T-cell (primary cell): ENCODE results near the gene DBNDD1. TPM values are rescaled to one million over a fixed set of nuclear protein-coding genes. Genes with fewer than 3 reads are reported as not detected.
"Not testable (repeated sequence)": the region's sequence is repeated elsewhere in the genome, so short reads cannot be mapped to it uniquely, and the experiment has no call there.

Experiments
- ATAC-seq, 4 experiments: fragments of 200-7000 bp in 3 of 4; fragments of 150-1000 bp in 1 of 4; cut with Tn5 transposase; replicated peaks in 1 of 4; 1 replicate in 3 of 4; 2 replicates in 1 of 4; pipeline ENCODE4 v1.10.0; 2021; ENCODE audit warnings: moderate library complexity in 3 of 4, mild to moderate bottlenecking in 2 of 4, moderate number of reproducible peaks in 1 of 4
- CTCF ChIA-PET, 2 donors: fragments of 300-600 bp; sonication (Branson Sonifier 250); formaldehyde crosslinking; loops; one replicate each; lab custom pipeline; 2022; ENCODE audit warnings: antibody characterized with exemption in 2 of 2; lab: Charles Lee
- POLR2A ChIA-PET, 2 donors: fragments of 300-600 bp; sonication (Branson Sonifier 250); formaldehyde crosslinking; loops; one replicate each; lab custom pipeline; 2022; ENCODE audit warnings: antibody characterized with exemption in 2 of 2; lab: Charles Lee
- DNase-seq, 35 experiments: peaks; one replicate each; pipeline versions ENCODE4 v3.0.0 to v3.0.0-alpha.2; 2013 to 2023
- H3K27ac ChIP-seq: one replicate; pipeline ENCODE4 v1.5.1; 2013; ENCODE audit warnings: low read length
- H3K27me3 ChIP-seq, 2 experiments: replicated peaks in 1 of 2; 1 replicate in 1 of 2; 2 replicates in 1 of 2; pipeline versions ENCODE4 v1.6.1 to v1.7.0; 2013; ENCODE audit warnings: low read length in 1 of 2, mixed read lengths in 1 of 2; ENCODE audit not compliant: control insufficient read depth in 2 of 2, insufficient read depth in 2 of 2; ENCODE audit errors: extremely low read depth in 1 of 2
- H3K36me3 ChIP-seq, 2 donors: 1 replicate in 1 of 2; 2 replicates in 1 of 2; pipeline versions ENCODE4 v1.6.1 to v1.7.0; 2013; ENCODE audit warnings: low read length in 1 of 2; ENCODE audit not compliant: control insufficient read depth in 2 of 2, insufficient read depth in 1 of 2; ENCODE audit errors: extremely low read depth in 1 of 2
- H3K4me1 ChIP-seq, 2 experiments: 1 replicate in 1 of 2; 2 replicates in 1 of 2; pipeline versions ENCODE4 v1.6.1 to v1.7.0; 2013; ENCODE audit warnings: low read length in 2 of 2, mixed read lengths in 1 of 2; ENCODE audit not compliant: insufficient read depth in 2 of 2, control insufficient read depth in 1 of 2; ENCODE audit errors: extremely low read depth in 1 of 2
- H3K4me3 ChIP-seq, 2 donors: 1 replicate in 1 of 2; 2 replicates in 1 of 2; pipeline versions ENCODE4 v1.5.1 to v1.7.0; 2013; ENCODE audit warnings: mild to moderate bottlenecking in 2 of 2, low read length in 1 of 2, moderate library complexity in 1 of 2; ENCODE audit not compliant: control insufficient read depth in 1 of 2; ENCODE audit errors: extremely low read depth in 1 of 2
- H3K9me3 ChIP-seq: 2 replicates; pipeline ENCODE4 v1.7.0; 2013
- H3K27ac Mint-ChIP-seq, 2 donors: one replicate each; pipeline ENCODE4 v1.8.0; 2020 to 2021; ENCODE audit warnings: mild to moderate bottlenecking in 2 of 2, mixed read lengths in 2 of 2
- H3K27me3 Mint-ChIP-seq, 2 donors: one replicate each; pipeline ENCODE4 v1.8.0; 2021 to 2022; ENCODE audit warnings: mixed read lengths in 2 of 2
- H3K36me3 Mint-ChIP-seq: one replicate; pipeline ENCODE4 v1.8.0; 2021; ENCODE audit warnings: mixed read lengths
- H3K4me1 Mint-ChIP-seq, 3 donors: one replicate each; pipeline ENCODE4 v1.8.0; 2020 to 2022; ENCODE audit warnings: mixed read lengths in 3 of 3, mild to moderate bottlenecking in 1 of 3
- H3K4me3 Mint-ChIP-seq, 3 donors: one replicate each; pipeline ENCODE4 v1.8.0; 2020 to 2022; ENCODE audit warnings: mild to moderate bottlenecking in 3 of 3, mixed read lengths in 3 of 3, moderate library complexity in 3 of 3
- H3K9me3 Mint-ChIP-seq, 3 donors: one replicate each; pipeline ENCODE4 v1.8.0; 2020 to 2022; ENCODE audit warnings: mixed read lengths in 3 of 3
- WGBS: methylation state at CpG from one replicate; pipeline ENCODE4 v1.1.5; 2013; ENCODE audit warnings: missing lambda C conversion rate; ENCODE audit not compliant: insufficient coverage; 5-methylcytosine and 5-hydroxymethylcytosine counted together
- total RNA-seq, 35 experiments: library from RNA in 6 of 35; stranded (reverse) in 6 of 35; fragments of 120-200 nt in 1 of 35; gene quantifications; one replicate each; pipeline versions ENCODE4 v1.2.1 to v1.2.4 and lab custom pipeline; 2013 to 2026

Gene DBNDD1
- total RNA-seq, 5 donors from 2014 or later (not counting 1 experiment from before 2014, with no cell fraction given) = 0.70 to 3.6 (median 0.88) TPM

DNA sequence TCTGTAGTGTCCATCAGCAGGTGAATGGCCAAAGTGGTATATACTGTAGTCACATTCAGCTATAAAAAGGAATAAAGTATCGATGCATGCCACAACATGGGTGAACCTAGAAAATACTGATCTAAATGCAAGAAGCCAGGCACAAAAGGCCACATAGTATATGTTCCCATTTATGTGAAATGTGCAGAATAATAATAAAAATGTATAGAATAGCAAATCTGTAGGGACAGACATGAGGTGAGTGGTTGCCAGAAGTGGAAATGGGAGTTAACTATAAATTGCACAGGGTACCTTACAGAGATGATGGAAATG, 23.1 kb downstream of the DBNDD1 start:
- Mint-ChIP-seq H3K27me3 (no peaks in the 10 kb centered on the region), H3K4me3 (no peak overlapping the region), H3K9me3 (peaks cover 0 to 4% (median 0%) of the 10 kb centered on the region in 3 donors), H3K27ac (peak overlapping the region; percentile 82 to 86), H3K4me1 (peaks cover 0 to 4% (median 3%) of the 10 kb centered on the region in 3 donors), H3K36me3 (peaks cover 33% of the 10 kb centered on the region)
- Histone ChIP-seq H3K4me1 (no peaks in the 10 kb centered on the region), H3K9me3 (no peaks in the 10 kb centered on the region), H3K27me3 (no peaks in the 10 kb centered on the region), H3K4me3 (no peak overlapping the region), H3K36me3 (peaks cover 0 to 46% of the 10 kb centered on the region in 2 donors), H3K27ac (no peak overlapping the region)
- ChIA-PET CTCF (no interaction called here), POLR2A (no interaction called here)
- no CpG with 5 or more reads among the region's 1 CpG for WGBS
- DNase-seq (no peak), ATAC-seq (no peak)

DNA sequence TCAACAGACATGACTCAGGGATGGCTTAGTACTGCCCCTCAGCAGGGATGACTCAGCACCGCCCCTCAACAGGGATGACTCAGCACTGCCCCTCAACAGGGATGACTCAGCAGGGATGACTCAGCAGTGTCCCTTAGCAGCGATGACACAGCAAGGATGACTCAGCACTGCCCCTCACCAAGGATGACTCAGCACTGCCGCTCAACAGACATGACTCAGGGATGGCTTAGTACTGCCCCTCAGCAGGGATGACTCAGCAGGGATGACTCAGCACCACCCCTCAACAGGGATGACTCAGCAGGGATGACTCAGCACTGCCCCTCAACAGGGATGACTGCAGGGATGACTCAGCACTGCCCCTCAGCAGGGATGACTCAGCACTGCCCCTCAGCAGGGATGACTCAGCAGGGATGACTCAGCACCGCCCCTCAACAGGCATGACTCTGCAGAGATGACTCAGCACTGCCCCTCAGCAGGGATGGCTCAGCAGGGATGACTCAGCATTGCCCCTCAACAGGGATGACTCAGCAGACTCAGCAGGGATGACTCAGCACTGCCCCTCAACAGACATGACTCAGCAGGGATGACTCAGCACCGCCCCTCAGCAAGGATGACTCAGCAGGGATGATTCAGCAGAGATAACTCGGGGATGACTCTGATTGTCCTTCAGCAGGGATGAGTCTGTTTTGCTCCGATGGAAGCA, 23.6 kb downstream of the DBNDD1 start:
- H3K9me3 Mint-ChIP-seq, H3K4me1 Mint-ChIP-seq, H3K9me3 ChIP-seq, CTCF ChIA-PET, H3K4me1 ChIP-seq, H3K4me3 ChIP-seq, POLR2A ChIA-PET, H3K27me3 ChIP-seq, H3K27me3 Mint-ChIP-seq: not testable (repeated sequence)
- Mint-ChIP-seq H3K27ac (peak overlapping the region; percentile 82 to 86), H3K36me3 (peaks cover 37% of the 10 kb centered on the region), H3K4me3 (peak overlapping the region in 1 of 3 donors; percentile 3)
- Histone ChIP-seq H3K27ac (peak overlapping the region; percentile 34), H3K36me3 (peaks cover 2 to 51% of the 10 kb centered on the region in 2 donors)
- WGBS = 57% methylated on average over 7 of the region's 7 CpGs
- DNase-seq (peak in 9 of 35 experiments; percentile 9 to 52 (median 16)), ATAC-seq (peak in 2 of 4 experiments; percentile 37 to 40)

DNA sequence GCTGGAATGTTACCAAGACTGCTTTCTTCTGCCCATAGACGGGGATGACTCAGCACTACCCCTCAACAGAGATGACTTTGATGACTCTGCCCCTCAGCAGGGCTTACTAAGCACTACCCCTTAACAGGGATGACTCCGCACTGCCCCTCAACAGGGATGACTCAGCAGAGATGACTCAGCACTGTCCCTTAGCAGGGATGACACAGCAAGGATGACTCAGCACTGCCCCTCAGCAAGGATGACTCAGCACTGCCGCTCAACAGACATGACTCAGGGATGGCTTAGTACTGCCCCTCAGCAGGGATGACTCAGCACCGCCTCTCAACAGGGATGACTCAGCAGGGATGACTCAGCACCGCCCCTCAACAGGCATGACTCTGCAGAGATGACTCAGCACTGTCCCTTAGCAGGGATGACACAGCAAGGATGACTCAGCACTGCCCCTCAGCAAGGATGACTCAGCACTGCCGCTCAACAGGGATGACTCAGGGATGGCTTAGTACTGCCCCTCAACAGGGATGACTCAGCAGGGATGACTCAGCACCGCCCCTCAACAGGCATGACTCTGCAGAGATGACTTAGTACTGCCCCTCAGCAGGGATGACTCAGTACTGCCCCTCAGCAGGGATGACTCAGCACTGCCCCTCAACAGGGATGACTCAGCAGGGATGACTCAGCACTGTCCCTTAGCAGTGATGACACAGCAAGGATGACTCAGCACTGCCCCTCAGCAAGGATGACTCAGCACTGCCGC, 24.4 kb downstream of the DBNDD1 start:
- H3K27me3 Mint-ChIP-seq, POLR2A ChIA-PET, H3K4me1 ChIP-seq, H3K27me3 ChIP-seq, H3K4me3 ChIP-seq, H3K4me3 Mint-ChIP-seq, H3K9me3 Mint-ChIP-seq, CTCF ChIA-PET, H3K4me1 Mint-ChIP-seq, H3K9me3 ChIP-seq: not testable (repeated sequence)
- peak overlapping the region; percentile 82 to 86 for H3K27ac Mint-ChIP-seq
- Histone ChIP-seq H3K36me3 (peaks cover 3 to 52% of the 10 kb centered on the region in 2 donors), H3K27ac (peak overlapping the region; percentile 34)
- peak; percentile 11 to 34 (median 12) for ATAC-seq
- peaks cover 37% of the 10 kb centered on the region for H3K36me3 Mint-ChIP-seq
- DNase-seq = peak in 11 of 35 experiments; percentile 11 to 51 (median 18)
- WGBS = 58% methylated on average over 8 of the region's 8 CpGs

DNA sequence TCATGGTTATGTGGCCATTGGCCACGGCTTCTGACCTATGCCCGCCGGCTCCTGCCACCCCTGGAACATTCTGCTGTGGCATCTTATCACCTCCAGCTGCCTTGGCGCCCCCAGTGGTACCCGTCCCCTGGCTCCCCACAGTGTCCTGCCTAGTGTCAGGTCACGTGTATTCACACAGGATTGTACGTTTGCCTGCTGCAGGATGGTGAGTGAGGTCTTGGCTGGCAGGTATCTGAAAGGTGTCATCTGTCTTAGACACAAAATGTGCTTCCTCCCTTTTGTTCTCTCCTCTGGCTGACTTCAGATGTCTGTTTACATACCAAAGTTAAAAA, 24.9 kb downstream of the DBNDD1 start:
- ChIA-PET POLR2A (interaction anchor here in 1 of 2 donors (0.5 kb wide), 1 partner anchor 674 kb away, joined by 3 read pairs; no protein-coding TSS in a partner anchor), CTCF (no interaction called here)
- Mint-ChIP-seq H3K27me3 (no peaks in the 10 kb centered on the region), H3K27ac (peak overlapping the region; percentile 82 to 86), H3K4me1 (peaks cover 0 to 3% (median 0%) of the 10 kb centered on the region in 3 donors), H3K36me3 (peaks cover 37% of the 10 kb centered on the region), H3K9me3 (peaks cover 0 to 4% (median 0%) of the 10 kb centered on the region in 3 donors), H3K4me3 (no peak overlapping the region)
- ATAC-seq (peak in 1 of 4 experiments; percentile 34), DNase-seq (no peak)
- no peak overlapping the region for H3K27ac ChIP-seq
- no peaks in the 10 kb centered on the region for H3K4me1 ChIP-seq
- 100% methylated on average over 4 of the region's 7 CpGs for WGBS
- no peak overlapping the region for H3K4me3 ChIP-seq
- H3K36me3 ChIP-seq = peaks cover 3 to 49% of the 10 kb centered on the region in 2 donors
- H3K9me3 ChIP-seq = no peaks in the 10 kb centered on the region
- no peaks in the 10 kb centered on the region for H3K27me3 ChIP-seq

DNA sequence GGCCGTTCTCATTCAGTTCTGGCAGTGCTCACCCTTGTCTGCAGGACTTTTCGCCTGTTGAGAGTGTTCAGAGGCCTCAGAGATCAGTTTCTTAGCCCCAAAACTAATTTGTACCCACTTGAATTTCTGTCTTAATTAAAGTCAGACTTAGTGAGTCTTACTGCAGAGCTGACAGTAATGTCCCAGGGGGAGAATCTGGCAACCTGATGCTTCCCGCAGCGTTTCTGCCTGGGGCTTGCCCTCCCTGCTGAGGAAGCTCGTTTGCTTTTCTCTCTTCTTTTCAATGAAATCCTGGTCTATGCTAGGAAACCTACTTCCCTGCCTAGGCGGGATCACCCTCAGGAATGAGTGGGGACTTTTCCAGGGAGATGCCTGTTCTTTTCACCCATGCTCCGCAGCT, 25.3 kb downstream of the DBNDD1 start:
- H3K4me3 ChIP-seq = no peak overlapping the region
- POLR2A ChIA-PET = interaction anchor here in 1 of 2 donors (0.5 kb wide), 1 partner anchor 674 kb away, joined by 3 read pairs; no protein-coding TSS in a partner anchor
- Mint-ChIP-seq H3K27ac (peak overlapping the region in 1 of 2 donors; percentile 82), H3K36me3 (peaks cover 37% of the 10 kb centered on the region), H3K4me3 (no peak overlapping the region), H3K9me3 (peaks cover 0 to 4% (median 0%) of the 10 kb centered on the region in 3 donors), H3K4me1 (peaks cover 0 to 3% (median 0%) of the 10 kb centered on the region in 3 donors), H3K27me3 (no peaks in the 10 kb centered on the region)
- H3K9me3 ChIP-seq = no peaks in the 10 kb centered on the region
- peaks cover 7 to 51% of the 10 kb centered on the region in 2 donors for H3K36me3 ChIP-seq
- H3K4me1 ChIP-seq = no peaks in the 10 kb centered on the region
- H3K27me3 ChIP-seq = no peaks in the 10 kb centered on the region
- no peak overlapping the region for H3K27ac ChIP-seq
- CTCF ChIA-PET = no interaction called here
- DNase-seq = no peak
- no peak for ATAC-seq
- 100% methylated on average over 3 of the region's 7 CpGs for WGBS

DNA sequence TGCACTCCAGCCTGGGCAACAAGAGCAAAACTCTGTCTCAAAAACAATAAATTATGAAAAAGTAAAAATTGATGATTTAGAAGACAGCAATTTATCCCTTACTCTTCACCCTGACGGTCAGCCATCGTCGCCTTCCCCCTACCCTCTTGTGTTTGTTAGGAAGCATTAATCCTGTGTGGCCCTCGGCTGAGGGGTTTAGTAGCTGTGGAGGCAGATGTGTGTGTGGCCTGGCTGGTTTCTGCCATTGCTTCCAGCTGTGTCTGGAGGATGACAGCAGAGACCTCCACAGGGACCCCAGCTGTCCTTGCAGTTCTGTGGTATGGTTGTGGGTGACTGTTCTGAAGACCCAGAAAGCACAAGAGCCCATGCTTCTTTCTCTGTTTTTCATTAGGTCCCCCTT, 25.9 kb downstream of the DBNDD1 start:
- no CpG with 5 or more reads among the region's 4 CpGs for WGBS
- DNase-seq (no peak), ATAC-seq (no peak)
- H3K9me3 Mint-ChIP-seq = peaks cover 0 to 4% (median 0%) of the 10 kb centered on the region in 3 donors
- Histone ChIP-seq H3K9me3 (no peaks in the 10 kb centered on the region), H3K27ac (no peak overlapping the region), H3K4me3 (no peak overlapping the region), H3K36me3 (peaks cover 8 to 52% of the 10 kb centered on the region in 2 donors), H3K4me1 (no peaks in the 10 kb centered on the region), H3K27me3 (no peaks in the 10 kb centered on the region)
- POLR2A ChIA-PET = no interaction called here
- H3K4me1 Mint-ChIP-seq = peaks cover 0 to 3% (median 0%) of the 10 kb centered on the region in 3 donors
- no peak overlapping the region for H3K4me3 Mint-ChIP-seq
- peaks cover 40% of the 10 kb centered on the region for H3K36me3 Mint-ChIP-seq
- CTCF ChIA-PET = no interaction called here
- no peaks in the 10 kb centered on the region for H3K27me3 Mint-ChIP-seq
- H3K27ac Mint-ChIP-seq = no peak overlapping the region
